HG02981 (cell line): ENCODE measurements around the gene MYO1E.
"Not testable (repeated sequence)": the region's sequence is repeated elsewhere in the genome, so short reads cannot be mapped to it uniquely, and the experiment has no call there.

Experiments
- ATAC-seq: cut with Tn5 transposase; IDR thresholded peaks from one replicate; pipeline ENCODE4 v1.9.1; 2021; ENCODE audit warnings: mild to moderate bottlenecking, moderate library complexity; ENCODE audit not compliant: unreplicated experiment

Gene MYO1E

GRCh38 chr15:59296181-59296617, 76.5 kb downstream of the MYO1E start:
- no peak for ATAC-seq

- ATAC-seq = no peak
Measured at GRCh38 chr15:59295261-59296001, 77.2 kb downstream of the MYO1E start.

- no peak for ATAC-seq
Measured at GRCh38 chr15:59294574-59295260, 78.0 kb downstream of the MYO1E start.

GRCh38 chr15:59292442-59293151, 80.1 kb downstream of the MYO1E start:
- ATAC-seq = no peak

- no peak for ATAC-seq
Measured at GRCh38 chr15:59291213-59291549, 81.5 kb downstream of the MYO1E start.

GRCh38 chr15:59290295-59291212, 82.1 kb downstream of the MYO1E start:
- ATAC-seq = no peak

- no peak for ATAC-seq
Measured at GRCh38 chr15:59289574-59289973, 83.1 kb downstream of the MYO1E start.

- ATAC-seq = no peak
Measured at GRCh38 chr15:59283717-59284391, 88.8 kb downstream of the MYO1E start.

- no peak for ATAC-seq
Measured at GRCh38 chr15:59282515-59283337, 89.9 kb downstream of the MYO1E start.

GRCh38 chr15:59281699-59282098, 91.0 kb downstream of the MYO1E start:
- ATAC-seq = no peak

- no peak for ATAC-seq
Measured at GRCh38 chr15:59280855-59281254, 91.8 kb downstream of the MYO1E start.

GRCh38 chr15:59280292-59280691, 92.4 kb downstream of the MYO1E start:
- ATAC-seq = not testable (repeated sequence)

- ATAC-seq = no peak
Measured at GRCh38 chr15:59279023-59279422, 93.6 kb downstream of the MYO1E start.

GRCh38 chr15:59278120-59278519, 94.6 kb downstream of the MYO1E start:
- no peak for ATAC-seq

GRCh38 chr15:59276225-59277178, 96.2 kb downstream of the MYO1E start:
- ATAC-seq = no peak

GRCh38 chr15:59274126-59274970, 98.3 kb downstream of the MYO1E start:
- peak; percentile 40 for ATAC-seq

GRCh38 chr15:59273234-59273633, 99.4 kb downstream of the MYO1E start:
- no peak for ATAC-seq
